ENCODE measurements around the gene SLC7A4. TPM values are rescaled to one million over a fixed set of nuclear protein-coding genes. Genes with fewer than 3 reads are reported as not detected.
A peak's percentile ranks its signal among the peaks of the same experiment; 100 is the strongest.

SLC7A4 gene
- total RNA-seq, 2 donors from 2014 or later: 4.0 to 4.9 TPM

DNA sequence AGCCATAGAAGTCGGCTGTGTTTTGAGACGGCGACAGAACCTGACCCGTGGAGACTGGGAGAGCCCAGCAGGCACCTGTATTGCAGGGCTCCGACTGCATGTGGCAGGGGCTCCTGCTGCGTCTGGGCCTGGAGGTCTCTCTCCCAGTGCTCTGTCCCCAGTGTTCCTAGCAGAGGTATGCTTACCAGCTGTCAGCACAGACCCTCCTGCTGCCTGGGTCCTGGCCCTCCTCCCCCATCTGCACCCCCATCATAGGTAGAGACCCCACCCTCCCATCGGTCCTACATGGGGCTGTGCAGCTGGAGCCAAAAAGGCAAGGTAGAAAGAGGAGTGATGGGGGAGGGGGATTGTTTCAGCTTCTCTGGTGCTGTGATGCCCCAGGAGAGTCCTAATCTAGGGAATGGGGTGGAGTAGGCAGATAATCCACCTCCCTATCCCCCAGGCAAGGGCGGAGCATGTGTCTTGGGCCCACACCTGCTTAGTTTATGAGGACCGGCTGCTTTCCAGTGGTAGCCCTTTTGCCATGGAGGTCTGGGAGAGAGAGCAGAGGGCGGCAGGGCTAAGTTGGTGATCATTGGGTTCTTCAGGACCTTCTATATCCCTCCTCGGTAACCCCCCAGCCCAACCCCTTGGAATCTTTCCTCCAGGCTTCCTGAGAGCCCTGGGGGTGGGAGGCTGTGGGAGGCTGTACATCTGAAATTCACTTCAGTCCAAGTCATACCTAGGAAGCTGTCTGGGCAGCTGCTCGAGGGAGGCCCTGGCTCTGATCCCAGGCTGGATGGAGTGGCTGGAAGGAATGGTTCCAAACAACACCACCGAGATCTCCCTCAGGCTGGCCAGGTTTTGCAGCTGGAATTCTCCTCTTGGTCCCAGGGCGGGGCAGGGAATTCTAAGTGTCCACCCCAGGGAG is 5.3 kb downstream of the SLC7A4 start:
- DNase-seq: no peak
- intact Hi-C loops (cut with DNase I, micrococcal nuclease): no loop called here
- no peak for ATAC-seq

DNA sequence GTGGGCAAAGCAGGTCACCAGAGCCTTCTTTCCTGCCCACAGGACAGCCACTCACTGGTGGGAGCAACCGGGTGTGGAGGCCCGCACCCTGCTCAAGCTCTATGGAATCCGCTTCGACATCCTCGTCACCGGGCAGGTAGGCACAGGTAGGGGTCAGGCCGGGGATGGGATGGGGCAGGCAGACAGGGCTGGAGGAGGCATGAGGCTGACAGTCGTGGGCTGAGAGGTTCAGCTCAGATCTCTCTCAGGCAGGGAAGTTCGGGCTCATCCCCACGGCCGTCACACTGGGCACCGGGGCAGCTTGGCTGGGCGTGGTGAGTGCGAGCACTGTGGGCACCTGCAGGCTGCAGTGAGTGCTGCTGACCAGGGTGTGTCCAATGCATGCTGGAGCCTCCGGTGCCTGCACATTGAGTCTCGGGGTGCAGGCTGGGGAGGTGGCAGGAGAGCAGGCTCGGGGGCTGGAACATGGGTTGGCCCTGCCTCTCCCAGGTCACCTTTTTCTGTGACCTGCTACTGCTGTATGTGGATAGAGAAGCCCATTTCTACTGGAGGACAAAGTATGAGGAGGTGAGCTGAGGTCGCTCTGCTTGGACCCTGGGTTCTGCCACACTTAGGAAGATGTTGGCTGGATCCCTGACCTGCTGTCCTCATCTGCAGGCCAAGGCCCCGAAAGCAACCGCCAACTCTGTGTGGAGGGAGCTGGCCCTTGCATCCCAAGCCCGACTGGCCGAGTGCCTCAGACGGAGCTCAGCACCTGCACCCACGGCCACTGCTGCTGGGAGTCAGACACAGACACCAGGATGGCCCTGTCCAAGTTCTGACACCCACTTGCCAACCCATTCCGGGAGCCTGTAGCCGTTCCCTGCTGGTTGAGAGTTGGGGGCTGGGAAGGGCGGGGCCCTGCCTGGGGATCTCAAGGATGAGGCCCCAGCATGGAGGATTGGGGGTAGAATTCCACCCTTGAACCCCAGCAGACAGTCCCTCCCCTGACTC is 6.3 kb downstream of the SLC7A4 start:
- intact Hi-C loops (cut with DNase I, micrococcal nuclease): no loop called here
- ATAC-seq (no peak), DNase-seq (no peak)

GRCh38 chr22:21025266-21025665 is 7.1 kb downstream of the SLC7A4 start:
- intact Hi-C loops (cut with DNase I, micrococcal nuclease): no loop called here
- no peak for ATAC-seq
- DNase-seq: no peak

DNA sequence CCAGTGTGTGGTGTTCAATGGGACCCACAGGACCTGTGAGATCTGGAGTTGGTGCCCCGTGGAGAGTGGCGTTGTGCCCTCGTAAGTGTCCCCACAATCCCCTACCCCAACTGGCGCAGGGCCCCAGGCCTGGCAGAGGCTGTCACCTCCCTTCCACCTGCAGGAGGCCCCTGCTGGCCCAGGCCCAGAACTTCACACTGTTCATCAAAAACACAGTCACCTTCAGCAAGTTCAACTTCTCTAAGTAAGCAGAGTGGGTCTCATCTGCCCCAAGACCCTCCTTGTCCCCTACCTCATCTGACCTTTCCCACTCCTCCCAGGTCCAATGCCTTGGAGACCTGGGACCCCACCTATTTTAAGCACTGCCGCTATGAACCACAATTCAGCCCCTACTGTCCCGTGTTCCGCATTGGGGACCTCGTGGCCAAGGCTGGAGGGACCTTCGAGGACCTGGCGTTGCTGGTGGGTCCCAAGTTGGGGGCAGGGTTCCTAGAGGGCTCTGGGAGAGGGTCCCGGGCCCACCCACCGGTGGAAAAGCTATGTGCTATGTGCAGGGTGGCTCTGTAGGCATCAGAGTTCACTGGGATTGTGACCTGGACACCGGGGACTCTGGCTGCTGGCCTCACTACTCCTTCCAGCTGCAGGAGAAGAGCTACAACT is 9.3 kb downstream of the SLC7A4 start:
- no peak for DNase-seq
- intact Hi-C loops (cut with DNase I, micrococcal nuclease): no loop called here
- no peak for ATAC-seq

DNA sequence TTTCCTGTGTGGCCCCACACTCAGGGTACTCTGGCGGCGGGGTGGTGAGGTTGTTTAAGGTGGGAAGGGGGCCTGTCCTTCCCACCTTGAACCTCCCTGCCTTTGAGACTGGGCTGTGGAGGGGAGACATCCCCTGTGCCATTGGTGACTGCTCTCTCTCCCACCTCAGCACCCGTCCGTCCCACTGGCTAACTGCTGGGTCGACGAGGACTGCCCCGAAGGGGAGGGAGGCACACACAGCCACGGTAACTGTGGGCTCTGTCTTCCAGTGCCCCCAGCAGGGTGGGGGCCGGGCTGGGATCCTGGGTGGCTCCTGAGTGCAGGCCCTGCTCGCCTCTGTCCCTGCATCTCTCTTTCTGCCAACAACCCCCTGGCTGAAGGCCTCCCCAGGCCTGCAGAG is 9.9 kb downstream of the SLC7A4 start:
- DNase-seq (no peak), ATAC-seq (no peak)
- intact Hi-C loops (cut with DNase I, micrococcal nuclease): no loop called here

GRCh38 chr22:21020802-21021429 is 11.4 kb downstream of the SLC7A4 start:
- no peak for DNase-seq
- ATAC-seq: no peak

GRCh38 chr22:21018314-21018713 is 14.0 kb downstream of the SLC7A4 start:
- no peak for ATAC-seq
- no peak for DNase-seq
- intact Hi-C loops (cut with DNase I, micrococcal nuclease): no loop called here

More at GRCh38 chr22:21020802-21021429, 11.4 kb downstream of the SLC7A4 start:
- intact Hi-C loops (cut with DNase I, micrococcal nuclease): no loop called here

DNA sequence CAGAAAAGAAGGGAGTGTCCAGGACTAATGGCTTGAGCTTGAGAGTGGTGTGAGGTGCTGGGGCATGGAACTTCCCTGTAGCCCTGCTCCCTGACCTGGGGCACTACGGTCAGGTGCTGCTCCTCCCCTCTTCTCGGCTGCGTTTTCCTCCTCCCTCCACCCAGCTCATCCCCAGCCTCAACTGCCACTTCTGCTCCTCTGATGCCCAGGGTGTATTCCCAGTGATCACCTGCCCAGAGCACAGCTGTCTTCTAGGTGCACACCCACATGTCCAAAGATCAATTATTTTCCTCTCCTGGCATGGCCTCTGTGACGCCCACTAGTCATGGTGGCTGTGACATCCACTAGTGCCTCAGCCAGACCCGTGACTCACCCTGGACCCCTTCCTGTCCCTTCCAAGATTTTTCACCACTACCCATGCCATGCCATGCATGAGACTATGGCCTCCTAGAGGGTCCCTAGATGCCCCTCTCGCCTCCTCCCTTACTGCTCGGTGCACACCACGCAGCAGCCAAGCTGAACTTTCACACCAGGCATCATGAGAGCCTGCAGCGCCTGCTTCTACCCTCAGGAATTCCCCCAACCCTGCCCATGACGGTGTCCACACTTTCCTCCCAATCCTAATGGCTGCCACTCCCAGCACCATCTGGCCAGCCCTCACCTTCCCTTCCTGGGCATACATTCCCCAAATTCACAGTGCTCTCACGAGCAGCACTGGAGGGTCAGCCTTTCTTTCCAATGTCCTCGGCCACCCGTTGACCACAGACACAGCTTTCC is 15.5 kb downstream of the SLC7A4 start:
- intact Hi-C loops (cut with DNase I, micrococcal nuclease): no loop called here
- ATAC-seq (peak; percentile 33), DNase-seq (no peak)

DNA sequence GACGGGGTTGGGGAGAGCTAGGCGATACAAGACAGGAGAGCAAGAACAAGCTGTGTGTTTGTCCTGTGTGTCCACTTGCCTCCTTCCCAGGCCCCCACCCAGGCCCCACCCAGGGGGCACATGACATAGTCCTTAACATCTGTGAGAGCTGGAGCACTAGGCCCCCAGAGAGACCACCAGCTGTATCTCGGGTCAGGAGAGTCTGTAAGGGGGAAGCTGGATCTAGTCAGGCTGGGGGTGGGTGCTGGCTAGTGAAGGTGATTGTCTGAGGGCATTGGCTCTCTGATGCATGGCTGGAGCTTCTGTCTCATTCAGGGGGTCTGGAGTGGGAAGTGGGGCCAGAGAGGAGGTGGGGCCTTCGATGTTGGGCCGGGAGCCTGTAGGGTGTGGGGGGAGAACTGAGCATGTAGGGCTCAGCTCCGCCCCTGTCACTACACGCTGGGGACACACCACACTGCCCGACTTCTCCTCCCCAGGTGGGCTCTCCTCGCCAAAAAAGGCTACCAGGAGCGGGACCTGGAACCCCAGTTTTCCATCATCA is 16.8 kb downstream of the SLC7A4 start:
- intact Hi-C loops (cut with DNase I, micrococcal nuclease): no loop called here
- ATAC-seq (no peak), DNase-seq (no peak)

GRCh38 chr22:21014726-21015465 is 17.5 kb downstream of the SLC7A4 start, which contains the start of gene P2RX6:
TSS of gene P2RX6 (plus strand) at chr22:21015165. CDS start at chr22:21015175, 10 bp downstream.
- intact Hi-C loops (cut with DNase I, micrococcal nuclease): no loop called here
- DNase-seq: peak; percentile 61 to 76
- peak; percentile 83 for ATAC-seq

- peak; percentile 78 for ATAC-seq
- intact Hi-C loops (cut with DNase I, micrococcal nuclease): no loop called here
These were observed 18.1 kb downstream of the SLC7A4 start for GRCh38 chr22:21014202-21014725.

GRCh38 chr22:21013657-21014201 is 18.6 kb downstream of the SLC7A4 start:
- DNase-seq: no peak
- intact Hi-C loops (cut with DNase I, micrococcal nuclease): no loop called here

More at GRCh38 chr22:21014202-21014725, 18.1 kb downstream of the SLC7A4 start:
- peak; percentile 85 to 87 for DNase-seq

GRCh38 chr22:21012446-21013407 is 19.6 kb downstream of the SLC7A4 start:
- no peak for DNase-seq
- intact Hi-C loops (cut with DNase I, micrococcal nuclease): no loop called here

More at GRCh38 chr22:21013657-21014201, 18.6 kb downstream of the SLC7A4 start:
- no peak for ATAC-seq

GRCh38 chr22:21010426-21011113 is 21.8 kb downstream of the SLC7A4 start:
- intact Hi-C loops (cut with DNase I, micrococcal nuclease): no loop called here
- ATAC-seq (no peak), DNase-seq (no peak)

More at GRCh38 chr22:21012446-21013407, 19.6 kb downstream of the SLC7A4 start:
- ATAC-seq: no peak
